Measurements from ENCODE around the gene SPRN.

DNA sequence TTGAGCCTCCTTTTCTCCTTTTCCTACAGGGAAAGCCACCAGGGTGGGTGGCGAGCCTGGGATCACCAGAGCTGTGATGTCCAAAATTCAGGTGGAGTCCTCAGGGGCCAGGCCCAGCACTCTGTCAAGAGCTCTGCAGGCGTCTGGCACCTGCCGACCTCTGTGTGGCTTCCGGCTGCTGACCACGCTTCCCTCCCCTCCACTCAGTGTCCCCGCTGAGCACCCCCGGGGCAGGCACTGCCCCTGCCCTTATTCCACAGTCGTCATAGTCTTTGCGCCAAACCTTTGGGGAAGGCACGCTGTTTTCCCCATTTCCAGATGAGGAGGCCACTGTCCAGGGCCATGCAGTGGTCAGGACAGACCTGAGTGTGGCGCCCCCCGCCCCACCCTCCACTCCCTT lies 22.9 kb downstream of the SPRN start:
- TF ChIP-seq CREB1 (CRISPR knock-in tag; IDR thresholded peaks at IDR 0.05; ENCODE audit: low read depth): no peak
- TF ChIP-seq, protein P1, sequence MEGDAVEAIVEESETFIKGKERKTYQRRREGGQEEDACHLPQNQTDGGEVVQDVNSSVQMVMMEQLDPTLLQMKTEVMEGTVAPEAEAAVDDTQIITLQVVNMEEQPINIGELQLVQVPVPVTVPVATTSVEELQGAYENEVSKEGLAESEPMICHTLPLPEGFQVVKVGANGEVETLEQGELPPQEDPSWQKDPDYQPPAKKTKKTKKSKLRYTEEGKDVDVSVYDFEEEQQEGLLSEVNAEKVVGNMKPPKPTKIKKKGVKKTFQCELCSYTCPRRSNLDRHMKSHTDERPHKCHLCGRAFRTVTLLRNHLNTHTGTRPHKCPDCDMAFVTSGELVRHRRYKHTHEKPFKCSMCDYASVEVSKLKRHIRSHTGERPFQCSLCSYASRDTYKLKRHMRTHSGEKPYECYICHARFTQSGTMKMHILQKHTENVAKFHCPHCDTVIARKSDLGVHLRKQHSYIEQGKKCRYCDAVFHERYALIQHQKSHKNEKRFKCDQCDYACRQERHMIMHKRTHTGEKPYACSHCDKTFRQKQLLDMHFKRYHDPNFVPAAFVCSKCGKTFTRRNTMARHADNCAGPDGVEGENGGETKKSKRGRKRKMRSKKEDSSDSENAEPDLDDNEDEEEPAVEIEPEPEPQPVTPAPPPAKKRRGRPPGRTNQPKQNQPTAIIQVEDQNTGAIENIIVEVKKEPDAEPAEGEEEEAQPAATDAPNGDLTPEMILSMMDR (conservative IDR thresholded peaks at IDR 0.05; ENCODE audit: low read depth in 2 of 2): no peak
- no peak for TF ChIP-seq EZH2 (IDR thresholded peaks at IDR 0.05; ENCODE audit: low read depth, unreplicated experiment)

Measured in GM23338 (cell line).